Ascending aorta (tissue), 2 donors: ENCODE measurements around the gene MYBBP1A. TPM values are rescaled to one million over a fixed set of nuclear protein-coding genes. Genes with fewer than 3 reads are reported as not detected.
A peak's percentile ranks its signal among the peaks of the same experiment; 100 is the strongest.
"Not testable (repeated sequence)": the region's sequence is repeated elsewhere in the genome, so short reads cannot be mapped to it uniquely, and the experiment has no call there.

Source experiments
- DNase-seq, 2 donors: peaks; one replicate each; pipeline ENCODE4 v3.0.0-alpha.2; 2019; ENCODE audit warnings: low spot score in 2 of 2
- H3K27ac ChIP-seq, 2 donors: fragments of 200-600 bp; sonication (generic); one replicate each; pipeline ENCODE4 v1.5.1; 2016 to 2017; ENCODE audit warnings: mild to moderate bottlenecking in 1 of 2
- H3K27me3 ChIP-seq: fragments of 200-600 bp; sonication (generic); one replicate; pipeline ENCODE4 v1.5.1; 2017
- H3K36me3 ChIP-seq, 2 donors: fragments of 200-600 bp; sonication (generic); one replicate each; pipeline ENCODE4 v1.5.1; 2016
- H3K4me1 ChIP-seq, 2 donors: fragments of 200-600 bp; sonication (generic); one replicate each; pipeline ENCODE4 v1.5.1; 2016 to 2017; ENCODE audit warnings: mild to moderate bottlenecking in 1 of 2
- H3K4me3 ChIP-seq, 2 donors: fragments of 200-600 bp; sonication (generic); one replicate each; pipeline ENCODE4 v1.5.1; 2016 to 2017; ENCODE audit warnings: mild to moderate bottlenecking in 1 of 2
- H3K9me3 ChIP-seq, 2 donors: fragments of 200-600 bp; sonication (generic); one replicate each; pipeline ENCODE4 v1.5.1; 2016
- intact Hi-C: fragments of 100-400 bp; cut with DNase I; formaldehyde crosslinking; loops from one replicate; pipeline ENCODE4 v1.15.1; 2023
- total RNA-seq: library from RNA; depleted of rRNA; stranded (reverse); fragments of >200 nt; gene quantifications from one replicate; pipeline ENCODE4 v1.1.0, GENCODE V29; 2016
- TF ChIP-seq, protein P1 (sequence below), 3 experiments: fragments of 200-600 bp in 2 of 3; fragments of 450-650 bp in 1 of 3; sonication (generic) in 2 of 3; IDR thresholded peaks; one replicate each; pipeline ENCODE4 v1.5.1; 2016 to 2019; ENCODE audit warnings: antibody characterized with exemption in 3 of 3, mild to moderate bottlenecking in 1 of 3, moderate library complexity in 1 of 3

Gene MYBBP1A, protein sequence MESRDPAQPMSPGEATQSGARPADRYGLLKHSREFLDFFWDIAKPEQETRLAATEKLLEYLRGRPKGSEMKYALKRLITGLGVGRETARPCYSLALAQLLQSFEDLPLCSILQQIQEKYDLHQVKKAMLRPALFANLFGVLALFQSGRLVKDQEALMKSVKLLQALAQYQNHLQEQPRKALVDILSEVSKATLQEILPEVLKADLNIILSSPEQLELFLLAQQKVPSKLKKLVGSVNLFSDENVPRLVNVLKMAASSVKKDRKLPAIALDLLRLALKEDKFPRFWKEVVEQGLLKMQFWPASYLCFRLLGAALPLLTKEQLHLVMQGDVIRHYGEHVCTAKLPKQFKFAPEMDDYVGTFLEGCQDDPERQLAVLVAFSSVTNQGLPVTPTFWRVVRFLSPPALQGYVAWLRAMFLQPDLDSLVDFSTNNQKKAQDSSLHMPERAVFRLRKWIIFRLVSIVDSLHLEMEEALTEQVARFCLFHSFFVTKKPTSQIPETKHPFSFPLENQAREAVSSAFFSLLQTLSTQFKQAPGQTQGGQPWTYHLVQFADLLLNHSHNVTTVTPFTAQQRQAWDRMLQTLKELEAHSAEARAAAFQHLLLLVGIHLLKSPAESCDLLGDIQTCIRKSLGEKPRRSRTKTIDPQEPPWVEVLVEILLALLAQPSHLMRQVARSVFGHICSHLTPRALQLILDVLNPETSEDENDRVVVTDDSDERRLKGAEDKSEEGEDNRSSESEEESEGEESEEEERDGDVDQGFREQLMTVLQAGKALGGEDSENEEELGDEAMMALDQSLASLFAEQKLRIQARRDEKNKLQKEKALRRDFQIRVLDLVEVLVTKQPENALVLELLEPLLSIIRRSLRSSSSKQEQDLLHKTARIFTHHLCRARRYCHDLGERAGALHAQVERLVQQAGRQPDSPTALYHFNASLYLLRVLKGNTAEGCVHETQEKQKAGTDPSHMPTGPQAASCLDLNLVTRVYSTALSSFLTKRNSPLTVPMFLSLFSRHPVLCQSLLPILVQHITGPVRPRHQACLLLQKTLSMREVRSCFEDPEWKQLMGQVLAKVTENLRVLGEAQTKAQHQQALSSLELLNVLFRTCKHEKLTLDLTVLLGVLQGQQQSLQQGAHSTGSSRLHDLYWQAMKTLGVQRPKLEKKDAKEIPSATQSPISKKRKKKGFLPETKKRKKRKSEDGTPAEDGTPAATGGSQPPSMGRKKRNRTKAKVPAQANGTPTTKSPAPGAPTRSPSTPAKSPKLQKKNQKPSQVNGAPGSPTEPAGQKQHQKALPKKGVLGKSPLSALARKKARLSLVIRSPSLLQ (N-terminal part only)
- 94.5 TPM for total RNA-seq

- peak; percentile 82 to 98 for DNase-seq
- intact Hi-C loops = loop anchor here (2.0 to 10.0 kb wide), 3 partner anchors 44 to 830 kb away; partner anchors contain the start of gene HASPIN
- TF ChIP-seq, protein P1, sequence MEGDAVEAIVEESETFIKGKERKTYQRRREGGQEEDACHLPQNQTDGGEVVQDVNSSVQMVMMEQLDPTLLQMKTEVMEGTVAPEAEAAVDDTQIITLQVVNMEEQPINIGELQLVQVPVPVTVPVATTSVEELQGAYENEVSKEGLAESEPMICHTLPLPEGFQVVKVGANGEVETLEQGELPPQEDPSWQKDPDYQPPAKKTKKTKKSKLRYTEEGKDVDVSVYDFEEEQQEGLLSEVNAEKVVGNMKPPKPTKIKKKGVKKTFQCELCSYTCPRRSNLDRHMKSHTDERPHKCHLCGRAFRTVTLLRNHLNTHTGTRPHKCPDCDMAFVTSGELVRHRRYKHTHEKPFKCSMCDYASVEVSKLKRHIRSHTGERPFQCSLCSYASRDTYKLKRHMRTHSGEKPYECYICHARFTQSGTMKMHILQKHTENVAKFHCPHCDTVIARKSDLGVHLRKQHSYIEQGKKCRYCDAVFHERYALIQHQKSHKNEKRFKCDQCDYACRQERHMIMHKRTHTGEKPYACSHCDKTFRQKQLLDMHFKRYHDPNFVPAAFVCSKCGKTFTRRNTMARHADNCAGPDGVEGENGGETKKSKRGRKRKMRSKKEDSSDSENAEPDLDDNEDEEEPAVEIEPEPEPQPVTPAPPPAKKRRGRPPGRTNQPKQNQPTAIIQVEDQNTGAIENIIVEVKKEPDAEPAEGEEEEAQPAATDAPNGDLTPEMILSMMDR (IDR thresholded peaks at IDR 0.05) = peak in 2 of 3 experiments; percentile 12 to 22
These were observed at the start of gene MYBBP1A for GRCh38 chr17:4554997-4555799. MYBBP1A (minus strand) TSS chr17:4555384; CDS start chr17:4555324, 60 bp downstream.

DNA sequence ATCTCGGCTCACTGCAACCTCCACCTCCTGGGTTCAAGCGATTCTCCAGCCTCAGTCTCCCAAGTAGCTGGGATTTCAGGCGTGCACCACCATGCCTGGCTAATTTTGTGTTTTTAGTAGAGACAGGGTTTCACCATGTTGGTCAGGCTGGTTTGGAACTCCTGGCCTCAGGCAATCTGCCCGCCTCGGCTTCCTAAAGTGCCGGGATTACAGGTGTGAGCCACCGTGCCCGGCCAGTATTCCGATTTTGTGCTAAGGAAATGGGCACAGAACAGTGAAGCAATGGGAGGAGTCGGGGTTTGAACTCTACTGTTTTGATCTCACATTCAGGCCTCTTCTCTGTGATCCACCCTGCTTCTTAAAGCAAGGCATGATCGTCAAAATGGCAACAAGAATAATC, 49.6 kb upstream of the MYBBP1A start:
- H3K27me3 ChIP-seq, H3K36me3 ChIP-seq, H3K9me3 ChIP-seq, DNase-seq, H3K4me3 ChIP-seq, H3K27ac ChIP-seq, intact Hi-C loops, H3K4me1 ChIP-seq: not testable (repeated sequence)

More at GRCh38 chr17:4554997-4555799, at the start of gene MYBBP1A:
- H3K9me3 ChIP-seq = no peaks in the 10 kb centered on the region
- peak within 1 kb of the TSS; percentile 76 to 85 for H3K27ac ChIP-seq
- H3K36me3 ChIP-seq = peaks cover 23 to 36% of the 10 kb centered on the region in 2 donors
- H3K4me3 ChIP-seq = peak within 1 kb of the TSS; percentile 71 to 86
- H3K4me1 ChIP-seq = peaks cover 8 to 12% of the 10 kb centered on the region in 2 donors
- H3K27me3 ChIP-seq = no peaks in the 10 kb centered on the region

DNA sequence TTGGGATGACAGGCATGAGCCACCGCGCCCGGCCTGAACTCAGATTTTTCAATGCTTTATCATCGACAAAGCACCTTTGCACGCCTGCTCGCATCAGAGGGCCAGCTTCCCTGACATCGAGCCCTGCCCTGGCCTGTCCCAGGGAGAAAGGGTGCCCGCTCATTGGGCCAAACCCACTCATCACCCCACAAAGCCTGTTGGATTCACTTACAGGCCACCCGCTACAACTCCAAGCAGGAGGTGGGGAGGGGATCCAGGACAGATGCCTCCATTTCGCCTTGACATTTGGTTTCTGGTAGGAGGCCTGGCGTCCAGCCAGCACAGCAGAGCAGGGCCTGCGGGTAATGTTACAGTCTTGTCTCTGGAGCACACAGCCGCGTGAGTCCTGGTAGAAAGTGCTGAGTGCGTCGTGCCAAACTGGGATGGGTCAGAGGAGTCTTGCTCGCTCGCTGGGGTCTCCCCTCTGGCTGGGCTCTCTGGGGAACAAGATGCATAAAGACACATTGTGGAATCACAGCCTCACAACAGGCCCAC, 49.0 kb upstream of the MYBBP1A start:
- Histone ChIP-seq H3K36me3 (no peaks in the 10 kb centered on the region), H3K27me3 (no peaks in the 10 kb centered on the region), H3K4me1 (no peaks in the 10 kb centered on the region), H3K4me3 (no peak overlapping the region), H3K27ac (no peak overlapping the region), H3K9me3 (no peaks in the 10 kb centered on the region)
- TF ChIP-seq, protein P1 (IDR thresholded peaks at IDR 0.05) = no peak
- DNase-seq = no peak
- intact Hi-C loops = no loop called here

GRCh38 chr17:4602041-4602440, 46.9 kb upstream of the MYBBP1A start:
- H3K27ac ChIP-seq = no peak overlapping the region
- intact Hi-C loops = no loop called here
- no peaks in the 10 kb centered on the region for H3K36me3 ChIP-seq
- no peaks in the 10 kb centered on the region for H3K27me3 ChIP-seq
- no peaks in the 10 kb centered on the region for H3K9me3 ChIP-seq
- no peaks in the 10 kb centered on the region for H3K4me1 ChIP-seq
- TF ChIP-seq, protein P1 (IDR thresholded peaks at IDR 0.05) = no peak
- no peak for DNase-seq
- H3K4me3 ChIP-seq = no peak overlapping the region

DNA sequence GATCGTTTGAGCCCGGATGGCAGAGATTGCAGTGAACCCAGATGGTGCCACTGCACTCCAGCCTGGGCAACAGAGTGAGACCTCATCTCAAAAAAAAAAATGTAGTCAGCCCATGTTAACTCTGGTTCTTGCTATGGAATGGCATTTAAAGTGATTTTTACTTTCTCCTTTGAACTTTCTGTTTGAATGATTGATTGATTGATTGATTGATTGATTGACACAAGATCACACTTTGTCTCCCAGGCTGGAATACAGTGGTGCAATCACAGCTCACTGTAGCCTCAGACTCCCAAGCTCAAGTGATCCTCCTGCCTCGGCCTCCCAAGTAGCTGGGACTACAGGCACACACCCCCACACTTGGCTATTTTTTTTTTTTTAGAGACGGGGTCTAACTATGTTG, 46.1 kb upstream of the MYBBP1A start:
- TF ChIP-seq, protein P1 (IDR thresholded peaks at IDR 0.05) = no peak
- DNase-seq = no peak
- Histone ChIP-seq H3K27ac (no peak overlapping the region), H3K36me3 (no peaks in the 10 kb centered on the region), H3K4me3 (no peak overlapping the region), H3K9me3 (no peaks in the 10 kb centered on the region), H3K4me1 (no peaks in the 10 kb centered on the region), H3K27me3 (no peaks in the 10 kb centered on the region)
- intact Hi-C loops = no loop called here
